SK-N-SH (cell line): ENCODE measurements around the gene MAGEA9B. TPM values are rescaled to one million over a fixed set of nuclear protein-coding genes. Genes with fewer than 3 reads are reported as not detected.
A peak's percentile ranks its signal among the peaks of the same experiment; 100 is the strongest.
"Not testable (repeated sequence)": the region's sequence is repeated elsewhere in the genome, so short reads cannot be mapped to it uniquely, and the experiment has no call there.

Experiments
- CTCF ChIA-PET: fragments of 300-600, 350-600 bp; formaldehyde crosslinking; extraction: SDS; loops from one replicate; lab custom pipeline; 2021; lab: Yijun Ruan, JAX
- POLR2A ChIA-PET: fragments of 350-600 bp; sonication (Branson Sonifier 250); formaldehyde crosslinking; extraction: SDS; loops from one replicate; lab custom pipeline; 2020; ENCODE audit warnings: antibody characterized with exemption, inconsistent platforms; lab: Yijun Ruan, JAX
- DNase-seq: peaks from one replicate; pipeline ENCODE4 v3.0.0; 2012
- H2AFZ ChIP-seq: fragments of 200-600 bp; sonication (generic); 2 replicates; pipeline ENCODE4 v1.8.1; 2016; ENCODE audit warnings: antibody characterized with exemption, mild to moderate bottlenecking, low read depth
- H3F3A ChIP-seq: fragments of 200-600 bp; sonication (generic); replicated peaks from 2 replicates; pipeline ENCODE3; 2016; ENCODE audit warnings: antibody characterized with exemption, mild to moderate bottlenecking; ENCODE audit not compliant: insufficient read depth
- H3K27ac ChIP-seq, 2 experiments: fragments of 200-500 bp in 1 of 2; fragments of 200-600 bp in 1 of 2; sonication (Bioruptor generic) in 1 of 2; sonication (generic), shearing (Covaris generic) in 1 of 2; 2 replicates each; pipeline versions ENCODE4 v1.5.1 to v1.6.1; 2014 to 2016; ENCODE audit warnings: low read depth in 2 of 2, inconsistent platforms in 1 of 2, low read length in 1 of 2, mild to moderate bottlenecking in 1 of 2, mixed read lengths in 1 of 2
- H3K27me3 ChIP-seq: fragments of 200-600 bp; sonication (generic), shearing (Covaris generic); 2 replicates; pipeline ENCODE4 v1.6.1; 2016; ENCODE audit warnings: mixed run types; ENCODE audit not compliant: insufficient read depth
- H3K36me3 ChIP-seq, 2 experiments: fragments of 200-500 bp in 1 of 2; fragments of 200-600 bp in 1 of 2; sonication (Bioruptor generic) in 1 of 2; sonication (generic) in 1 of 2; replicated peaks in 1 of 2; 2 replicates each; pipeline versions ENCODE3 to v1.5.1; 2014 to 2016; ENCODE audit warnings: low read length in 1 of 2, mild to moderate bottlenecking in 1 of 2; ENCODE audit not compliant: insufficient read depth in 2 of 2, control insufficient read depth in 1 of 2
- H3K4me1 ChIP-seq, 2 experiments: fragments of 200-500 bp in 1 of 2; fragments of 200-600 bp in 1 of 2; sonication (Bioruptor generic) in 1 of 2; sonication (generic), shearing (Covaris generic) in 1 of 2; 2 replicates each; pipeline versions ENCODE4 v1.5.1 to v1.6.1; 2014 to 2016; ENCODE audit warnings: low read depth in 1 of 2, low read length in 1 of 2, mixed run types in 1 of 2; ENCODE audit not compliant: insufficient read depth in 2 of 2, control insufficient read depth in 1 of 2
- H3K4me2 ChIP-seq: fragments of 200-600 bp; sonication (generic), shearing (Covaris generic); 2 replicates; pipeline ENCODE4 v1.6.1; 2017; ENCODE audit warnings: mixed run types
- H3K4me3 ChIP-seq, 2 experiments: fragments of 200-500 bp in 1 of 2; fragments of 200-600 bp in 1 of 2; sonication (Bioruptor generic) in 1 of 2; sonication (generic), shearing (Covaris generic) in 1 of 2; 2 replicates each; pipeline versions ENCODE4 v1.5.1 to v1.8.1; 2014 to 2016; ENCODE audit warnings: low read depth in 2 of 2, inconsistent platforms in 1 of 2, low read length in 1 of 2, mild to moderate bottlenecking in 1 of 2, mixed read lengths in 1 of 2, moderate library complexity in 1 of 2
- H3K79me2 ChIP-seq: fragments of 200-600 bp; sonication (generic); 2 replicates; pipeline ENCODE4 v1.8.1; 2017; ENCODE audit warnings: mild to moderate bottlenecking; ENCODE audit not compliant: insufficient read depth
- H3K9ac ChIP-seq: fragments of 200-600 bp; sonication (generic); 2 replicates; pipeline ENCODE4 v1.6.1; 2017; ENCODE audit warnings: mixed run types
- H3K9me2 ChIP-seq: fragments of 200-600 bp; sonication (generic); 2 replicates; pipeline ENCODE4 v1.6.1; 2017; ENCODE audit warnings: mixed run types
- H3K9me3 ChIP-seq: fragments of 200-600 bp; sonication (generic); 2 replicates; pipeline ENCODE4 v1.6.1; 2017; ENCODE audit warnings: mixed run types, mild to moderate bottlenecking, moderate library complexity
- H4K20me1 ChIP-seq: fragments of 200-600 bp; sonication (generic); 2 replicates; pipeline ENCODE4 v1.6.1; 2017; ENCODE audit warnings: mild to moderate bottlenecking, mixed run types; ENCODE audit not compliant: insufficient read depth
- CTCF ChIP-seq: fragments of 200-600 bp; sonication (generic); IDR thresholded peaks from 2 replicates; pipeline ENCODE4 v1.6.1; 2017; ENCODE audit warnings: antibody characterized with exemption, mild to moderate bottlenecking, moderate library complexity
- WGBS: methylation state at CpG from one replicate; pipeline ENCODE4 v1.1.6; 2017; ENCODE audit warnings: low lambda C conversion rate; 5-methylcytosine and 5-hydroxymethylcytosine counted together
- polyA plus RNA-seq, 3 experiments: library from polyadenylated mRNA; depleted of rRNA; stranded (reverse); fragments of >200 nt; gene quantifications; 2 replicates each; pipeline ENCODE4 v1.2.3, GENCODE V29; 2012

MAGEA9B gene
- polyA plus RNA-seq, 1 of the 3 experiments (the other 2 are of a cell fraction), result 0.38 TPM

GRCh38 chrX:149598603-149599002 lies 11.3 kb upstream of the MAGEA9B start:
- H3K36me3 ChIP-seq, H3K9ac ChIP-seq, H3F3A ChIP-seq, H3K4me2 ChIP-seq, H3K9me3 ChIP-seq, H3K9me2 ChIP-seq, CTCF ChIA-PET, H3K27me3 ChIP-seq, POLR2A ChIA-PET, H2AFZ ChIP-seq, H3K4me3 ChIP-seq, H3K79me2 ChIP-seq, H3K27ac ChIP-seq, H3K4me1 ChIP-seq, DNase-seq, H4K20me1 ChIP-seq: not testable (repeated sequence)
- 0% methylated on average over 3 of the region's 11 CpGs for WGBS
- peak; percentile 35 for TF ChIP-seq CTCF

GRCh38 chrX:149595943-149596342 lies 8.7 kb upstream of the MAGEA9B start:
- H3K9ac ChIP-seq, CTCF ChIA-PET, H3F3A ChIP-seq, H3K27me3 ChIP-seq, H3K36me3 ChIP-seq, H3K4me1 ChIP-seq, H3K9me3 ChIP-seq, H3K79me2 ChIP-seq, H3K27ac ChIP-seq, POLR2A ChIA-PET, H3K9me2 ChIP-seq, H3K4me3 ChIP-seq, DNase-seq, H4K20me1 ChIP-seq, H3K4me2 ChIP-seq, H2AFZ ChIP-seq: not testable (repeated sequence)
- no CpG with 5 or more reads among the region's 7 CpGs for WGBS

GRCh38 chrX:149595214-149595613 lies 8.0 kb upstream of the MAGEA9B start, which contains the start of gene HSFX2:
HSFX2 (minus strand) TSS chrX:149595314; CDS start chrX:149594700, 614 bp downstream.
- H3K4me3 ChIP-seq, H3K9ac ChIP-seq, H3K9me3 ChIP-seq, H3K79me2 ChIP-seq, POLR2A ChIA-PET, H3F3A ChIP-seq, H4K20me1 ChIP-seq, H3K27me3 ChIP-seq, CTCF ChIA-PET, H3K4me2 ChIP-seq, H3K36me3 ChIP-seq, H3K9me2 ChIP-seq, H3K27ac ChIP-seq, H3K4me1 ChIP-seq, DNase-seq, H2AFZ ChIP-seq: not testable (repeated sequence)
- WGBS, result no CpG with 5 or more reads among the region's 17 CpGs

GRCh38 chrX:149590993-149591392 lies 3.7 kb upstream of the MAGEA9B start:
- POLR2A ChIA-PET, CTCF ChIA-PET: not testable (repeated sequence)

GRCh38 chrX:149585631-149586030 lies 1.6 kb downstream of the MAGEA9B start:
- H3K36me3 ChIP-seq, H3K4me3 ChIP-seq, H3K4me1 ChIP-seq, H2AFZ ChIP-seq, H3F3A ChIP-seq, H3K79me2 ChIP-seq, H3K27ac ChIP-seq, H4K20me1 ChIP-seq, DNase-seq, H3K4me2 ChIP-seq, POLR2A ChIA-PET, H3K9me2 ChIP-seq, H3K9me3 ChIP-seq, H3K27me3 ChIP-seq, H3K9ac ChIP-seq, CTCF ChIA-PET: not testable (repeated sequence)
- 31% methylated on average over 3 of the region's 17 CpGs for WGBS

More at GRCh38 chrX:149590993-149591392, 3.7 kb upstream of the MAGEA9B start:
- H3K27me3 ChIP-seq, H3K9ac ChIP-seq, DNase-seq, H3K9me2 ChIP-seq, H3K4me2 ChIP-seq, H3K4me3 ChIP-seq, H3K9me3 ChIP-seq, H3K4me1 ChIP-seq, H4K20me1 ChIP-seq, H2AFZ ChIP-seq, H3F3A ChIP-seq, H3K79me2 ChIP-seq, H3K27ac ChIP-seq, H3K36me3 ChIP-seq: not testable (repeated sequence)
- no CpG with 5 or more reads among the region's 7 CpGs for WGBS

- CTCF ChIA-PET, POLR2A ChIA-PET, H3K4me3 ChIP-seq, H3K4me1 ChIP-seq, H3K27ac ChIP-seq, H3K36me3 ChIP-seq, H3K9ac ChIP-seq, H4K20me1 ChIP-seq, H3K9me2 ChIP-seq, H3K27me3 ChIP-seq, H3K4me2 ChIP-seq, DNase-seq, H3K79me2 ChIP-seq, H3F3A ChIP-seq, H2AFZ ChIP-seq, H3K9me3 ChIP-seq: not testable (repeated sequence)
- WGBS, result no CpG with 5 or more reads among the region's 1 CpG
These were observed 13.8 kb downstream of the MAGEA9B start for GRCh38 chrX:149573456-149573855.
